Measurements from ENCODE around the gene COLGALT1. TPM values are rescaled to one million over a fixed set of nuclear protein-coding genes. Genes with fewer than 3 reads are reported as not detected.

The COLGALT1 gene
- total RNA-seq, 2 experiments from 2014 or later: 49.6 to 68.6 TPM

GRCh38 chr19:17557466-17557865 lies 2.0 kb downstream of the COLGALT1 start:
- H3K9me3 ChIP-seq (ENCODE audit: low read length): no peaks in the 10 kb centered on the region
- ChIA-PET POLR2A (interaction anchor here (1.2 kb wide), 1 partner anchor 290 kb away, joined by 7 read pairs; the partner anchor contains the start of gene JAK3), CTCF (ENCODE audit: unreplicated experiment) (no interaction called here)
- H3K27ac ChIP-seq (ENCODE audit: low read depth, low read length, poor library complexity, severe bottlenecking): no peak overlapping the region
- H3K4me2 ChIP-seq (ENCODE audit: low read length): no peak overlapping the region
- intact Hi-C loops (cut with micrococcal nuclease; ENCODE audit: unreplicated experiment): no loop called here
- no peak overlapping the region for H3K4me3 ChIP-seq (ENCODE audit: low read depth, low read length, poor library complexity, severe bottlenecking)
- no peaks in the 10 kb centered on the region for H3K9me2 ChIP-seq (ENCODE audit: insufficient read depth, low read length)
- peaks cover 14% of the 10 kb centered on the region for H3K4me1 ChIP-seq (ENCODE audit: insufficient read depth, low read length, poor library complexity, severe bottlenecking)
- H3K79me2 ChIP-seq (ENCODE audit: insufficient read depth, low read depth, low read length): peaks cover 24% of the 10 kb centered on the region
- no peak for DNase-seq (ENCODE audit: low spot score)
- peaks cover 64% of the 10 kb centered on the region for H3K36me3 ChIP-seq (ENCODE audit: insufficient read depth, low read length)
- 0 out of 2 replicates have a peak, but pooled peaks cover 4% of the 10 kb centered on the region for H4K20me1 ChIP-seq (ENCODE audit: insufficient read depth, low read length)
- TF ChIP-seq CTCF (conservative IDR thresholded peaks at IDR 0.05; ENCODE audit: low read length) (no peak), EZH2phosphoT487 (IDR thresholded peaks at IDR 0.05; ENCODE audit: borderline replicate concordance, low read depth, low read length) (no peak)
- H2AFZ ChIP-seq (ENCODE audit: low read length): no peak overlapping the region
- BruUV-seq (replicated peaks): no TSS peak

GRCh38 chr19:17560205-17560595 lies 4.8 kb downstream of the COLGALT1 start:
- ChIA-PET CTCF (ENCODE audit: unreplicated experiment) (interaction anchor here (0.6 kb wide), 1 partner anchor 162 kb away, joined by 3 read pairs; no protein-coding TSS in a partner anchor), POLR2A (interaction anchor here (0.6 kb wide), 2 partner anchors 10 to 33 kb away, joined by 3 to 6 read pairs; no protein-coding TSS in a partner anchor)
- peaks cover 24% of the 10 kb centered on the region for H3K79me2 ChIP-seq (ENCODE audit: insufficient read depth, low read depth, low read length)
- peaks cover 9% of the 10 kb centered on the region for H3K4me1 ChIP-seq (ENCODE audit: insufficient read depth, low read length, poor library complexity, severe bottlenecking)
- H4K20me1 ChIP-seq (ENCODE audit: insufficient read depth, low read length): 0 out of 2 replicates have a peak, but pooled peaks cover 4% of the 10 kb centered on the region
- no peak for DNase-seq (ENCODE audit: low spot score)
- H3K9me3 ChIP-seq (ENCODE audit: low read length): no peaks in the 10 kb centered on the region
- H3K9me2 ChIP-seq (ENCODE audit: insufficient read depth, low read length): no peaks in the 10 kb centered on the region
- no peak overlapping the region for H3K4me2 ChIP-seq (ENCODE audit: low read length)
- no peak for TF ChIP-seq CTCF (conservative IDR thresholded peaks at IDR 0.05; ENCODE audit: low read length)
- TF ChIP-seq EZH2phosphoT487 (IDR thresholded peaks at IDR 0.05; ENCODE audit: borderline replicate concordance, low read depth, low read length): no peak
- no peak overlapping the region for H3K4me3 ChIP-seq (ENCODE audit: low read depth, low read length, poor library complexity, severe bottlenecking)
- intact Hi-C loops (cut with micrococcal nuclease; ENCODE audit: unreplicated experiment): no loop called here
- no TSS peak for BruUV-seq (replicated peaks)
- peaks cover 68% of the 10 kb centered on the region for H3K36me3 ChIP-seq (ENCODE audit: insufficient read depth, low read length)
- H2AFZ ChIP-seq (ENCODE audit: low read length): no peak overlapping the region
- H3K27ac ChIP-seq (ENCODE audit: low read depth, low read length, poor library complexity, severe bottlenecking): no peak overlapping the region

- no peak overlapping the region for H2AFZ ChIP-seq (ENCODE audit: low read length)
- H3K4me2 ChIP-seq (ENCODE audit: low read length): no peak overlapping the region
- peaks cover 10% of the 10 kb centered on the region for H3K79me2 ChIP-seq (ENCODE audit: insufficient read depth, low read depth, low read length)
- POLR2A ChIA-PET: no interaction called here
- CTCF ChIA-PET (ENCODE audit: unreplicated experiment): no interaction called here
- H3K9me2 ChIP-seq (ENCODE audit: insufficient read depth, low read length): no peaks in the 10 kb centered on the region
- TF ChIP-seq CTCF (conservative IDR thresholded peaks at IDR 0.05; ENCODE audit: low read length) (no peak), EZH2phosphoT487 (IDR thresholded peaks at IDR 0.05; ENCODE audit: borderline replicate concordance, low read depth, low read length) (no peak)
- no peak overlapping the region for H3K27ac ChIP-seq (ENCODE audit: low read depth, low read length, poor library complexity, severe bottlenecking)
- no peaks in the 10 kb centered on the region for H4K20me1 ChIP-seq (ENCODE audit: insufficient read depth, low read length)
- peaks cover 74% of the 10 kb centered on the region for H3K36me3 ChIP-seq (ENCODE audit: insufficient read depth, low read length)
- H3K9me3 ChIP-seq (ENCODE audit: low read length): no peaks in the 10 kb centered on the region
- intact Hi-C loops (cut with micrococcal nuclease; ENCODE audit: unreplicated experiment): no loop called here
- DNase-seq (ENCODE audit: low spot score): no peak
- no TSS peak for BruUV-seq (replicated peaks)
- no peak overlapping the region for H3K4me3 ChIP-seq (ENCODE audit: low read depth, low read length, poor library complexity, severe bottlenecking)
- H3K4me1 ChIP-seq (ENCODE audit: insufficient read depth, low read length, poor library complexity, severe bottlenecking): peaks cover under 1% of the 10 kb centered on the region
Observed at GRCh38 chr19:17562097-17562496, 6.6 kb downstream of the COLGALT1 start.

Data from OCI-LY7 (cell line).